Upper lobe of right lung (tissue), 1 donor: ENCODE data around the gene AP2A1. TPM values are rescaled to one million over a fixed set of nuclear protein-coding genes. Genes with fewer than 3 reads are reported as not detected.
"Not testable (repeated sequence)": the region's sequence is repeated elsewhere in the genome, so short reads cannot be mapped to it uniquely, and the experiment has no call there.

Source experiments
- ATAC-seq: fragments of 200-7000 bp; cut with Tn5 transposase; one replicate; pipeline ENCODE4 v1.9.1; 2020; ENCODE audit warnings: mild to moderate bottlenecking, moderate library complexity
- DNase-seq: peaks from one replicate; pipeline ENCODE4 v3.0.0-alpha.2; 2020
- H3K27ac ChIP-seq: fragments of 200-600 bp; one replicate; pipeline ENCODE4 v1.8.0; 2022
- H3K27me3 ChIP-seq: fragments of 200-600 bp; one replicate; pipeline ENCODE4 v1.8.0; 2022; ENCODE audit warnings: mild to moderate bottlenecking
- H3K36me3 ChIP-seq: fragments of 200-600 bp; one replicate; pipeline ENCODE4 v1.8.0; 2022
- H3K4me1 ChIP-seq: fragments of 200-600 bp; one replicate; pipeline ENCODE4 v1.8.0; 2022
- H3K4me3 ChIP-seq: fragments of 200-600 bp; one replicate; pipeline ENCODE4 v1.8.0; 2022; ENCODE audit warnings: mild to moderate bottlenecking
- H3K9me3 ChIP-seq: fragments of 200-600 bp; one replicate; pipeline ENCODE4 v1.8.0; 2022
- intact Hi-C: fragments of 100-400 bp; cut with DNase I; formaldehyde crosslinking; loops from one replicate; pipeline ENCODE4 v1.11.0; 2022
- long read RNA-seq: library from polyadenylated mRNA; unstranded; transcript quantifications from one replicate; pipeline ENCODE4 v2.0.0, GENCODE V29; 2021
- total RNA-seq: library from RNA; stranded (reverse); fragmentation: NEBNext Ultra II Directional; extraction: Animal tissue kit (Norgen Biotek cat#: 25700); gene quantifications from one replicate; pipeline ENCODE4 v1.2.1, GENCODE V29; 2021
- TF ChIP-seq, protein P1 (sequence below): fragments of 200-600 bp; IDR thresholded peaks from one replicate; pipeline ENCODE4 v1.8.0; 2022; ENCODE audit warnings: antibody characterized with exemption
- donor health status: DM: no; HTN: yes; CAD: no; lungs with severe emphysema.

The AP2A1 gene
- 61.2 TPM for total RNA-seq
- long read RNA-seq, transcript AP2A1-201 (23 exons, 3,388 nt), result major isoform, 34 of 82 reads
- long read RNA-seq, partial matches to known transcripts, result 44 of 82 reads
- long read RNA-seq, other reads (novel, unspliced or antisense), result 3 of 82 reads

DNA sequence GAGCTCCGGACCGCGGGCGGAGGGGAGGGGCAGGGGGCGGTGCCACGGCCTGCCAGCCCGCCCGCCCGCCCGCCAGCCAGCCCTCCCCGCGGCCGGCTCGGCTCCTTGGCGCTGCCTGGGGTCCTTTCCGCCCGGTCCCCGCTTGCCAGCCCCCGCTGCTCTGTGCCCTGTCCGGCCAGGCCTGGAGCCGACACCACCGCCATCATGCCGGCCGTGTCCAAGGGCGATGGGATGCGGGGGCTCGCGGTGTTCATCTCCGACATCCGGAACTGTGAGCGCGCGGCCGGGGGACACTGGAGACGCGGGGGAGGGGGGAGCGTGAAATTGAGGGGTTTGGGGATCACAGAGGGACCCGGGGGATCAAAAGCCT, at the start of gene AP2A1:
TSS of gene AP2A1 (plus strand) at position 72 of the 370 bp plus-strand sequence. CDS start at position 205, 133 bp downstream.
- Histone ChIP-seq H3K4me3 (peak within 1 kb of the TSS; percentile 77), H3K9me3 (no peaks in the 10 kb centered on the region), H3K36me3 (no peaks in the 10 kb centered on the region), H3K4me1 (peaks cover 16% of the 10 kb centered on the region), H3K27ac (peak within 1 kb of the TSS; percentile 88), H3K27me3 (no peaks in the 10 kb centered on the region)
- TF ChIP-seq, protein P1, sequence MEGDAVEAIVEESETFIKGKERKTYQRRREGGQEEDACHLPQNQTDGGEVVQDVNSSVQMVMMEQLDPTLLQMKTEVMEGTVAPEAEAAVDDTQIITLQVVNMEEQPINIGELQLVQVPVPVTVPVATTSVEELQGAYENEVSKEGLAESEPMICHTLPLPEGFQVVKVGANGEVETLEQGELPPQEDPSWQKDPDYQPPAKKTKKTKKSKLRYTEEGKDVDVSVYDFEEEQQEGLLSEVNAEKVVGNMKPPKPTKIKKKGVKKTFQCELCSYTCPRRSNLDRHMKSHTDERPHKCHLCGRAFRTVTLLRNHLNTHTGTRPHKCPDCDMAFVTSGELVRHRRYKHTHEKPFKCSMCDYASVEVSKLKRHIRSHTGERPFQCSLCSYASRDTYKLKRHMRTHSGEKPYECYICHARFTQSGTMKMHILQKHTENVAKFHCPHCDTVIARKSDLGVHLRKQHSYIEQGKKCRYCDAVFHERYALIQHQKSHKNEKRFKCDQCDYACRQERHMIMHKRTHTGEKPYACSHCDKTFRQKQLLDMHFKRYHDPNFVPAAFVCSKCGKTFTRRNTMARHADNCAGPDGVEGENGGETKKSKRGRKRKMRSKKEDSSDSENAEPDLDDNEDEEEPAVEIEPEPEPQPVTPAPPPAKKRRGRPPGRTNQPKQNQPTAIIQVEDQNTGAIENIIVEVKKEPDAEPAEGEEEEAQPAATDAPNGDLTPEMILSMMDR, result no peak
- intact Hi-C loops, result no loop called here
- DNase-seq, result no peak
- no peak for ATAC-seq

DNA sequence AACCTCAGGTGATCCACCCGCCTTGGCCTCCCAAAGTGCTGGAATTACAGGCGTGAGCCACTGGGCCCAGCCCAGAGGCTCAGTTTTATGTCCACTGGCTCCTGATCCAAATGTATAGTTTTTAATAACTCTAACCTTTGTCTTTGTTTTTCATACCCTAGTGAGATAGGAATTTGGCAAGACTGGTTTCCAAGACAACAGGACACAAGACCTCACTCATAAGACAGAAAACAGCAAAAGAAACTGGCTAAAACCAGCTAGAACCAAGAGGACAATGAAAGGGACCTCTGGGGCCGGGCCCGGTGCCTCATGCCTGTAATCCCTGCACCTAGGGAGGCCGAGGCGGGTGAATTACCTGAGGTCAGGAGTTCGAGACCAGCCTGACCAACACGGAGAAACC, 48.3 kb upstream of the AP2A1 start:
- TF ChIP-seq, protein P1, result no peak
- intact Hi-C loops, result no loop called here
- Histone ChIP-seq H3K27ac (no peak overlapping the region), H3K36me3 (no peaks in the 10 kb centered on the region), H3K4me1 (peaks cover 5% of the 10 kb centered on the region), H3K4me3 (no peak overlapping the region), H3K9me3 (no peaks in the 10 kb centered on the region), H3K27me3 (no peaks in the 10 kb centered on the region)
- DNase-seq, result no peak
- ATAC-seq, result no peak

DNA sequence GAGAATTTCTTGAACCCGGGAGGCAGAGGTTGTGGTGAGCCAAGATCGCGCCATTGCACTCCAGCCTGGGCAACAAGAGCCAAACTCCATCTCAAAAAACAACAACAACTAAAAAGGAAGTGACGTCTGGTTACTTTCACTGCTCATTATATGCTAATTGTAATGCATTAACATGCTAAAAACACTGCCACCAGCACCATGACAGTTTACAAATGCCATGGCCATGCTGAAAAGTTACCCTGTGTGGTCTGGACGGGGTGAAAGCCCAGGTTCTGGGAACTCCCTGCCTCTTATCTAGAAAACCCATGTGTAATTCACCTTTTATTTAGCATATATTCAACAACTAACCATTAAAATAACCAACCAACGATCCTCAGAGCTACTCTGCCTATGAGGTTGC, 47.8 kb upstream of the AP2A1 start:
- peaks cover 5% of the 10 kb centered on the region for H3K4me1 ChIP-seq
- intact Hi-C loops, result no loop called here
- no peaks in the 10 kb centered on the region for H3K27me3 ChIP-seq
- no peaks in the 10 kb centered on the region for H3K9me3 ChIP-seq
- no peak overlapping the region for H3K4me3 ChIP-seq
- TF ChIP-seq, protein P1, result no peak
- H3K27ac ChIP-seq, result no peak overlapping the region
- no peak for DNase-seq
- H3K36me3 ChIP-seq, result no peaks in the 10 kb centered on the region
- no peak for ATAC-seq

DNA sequence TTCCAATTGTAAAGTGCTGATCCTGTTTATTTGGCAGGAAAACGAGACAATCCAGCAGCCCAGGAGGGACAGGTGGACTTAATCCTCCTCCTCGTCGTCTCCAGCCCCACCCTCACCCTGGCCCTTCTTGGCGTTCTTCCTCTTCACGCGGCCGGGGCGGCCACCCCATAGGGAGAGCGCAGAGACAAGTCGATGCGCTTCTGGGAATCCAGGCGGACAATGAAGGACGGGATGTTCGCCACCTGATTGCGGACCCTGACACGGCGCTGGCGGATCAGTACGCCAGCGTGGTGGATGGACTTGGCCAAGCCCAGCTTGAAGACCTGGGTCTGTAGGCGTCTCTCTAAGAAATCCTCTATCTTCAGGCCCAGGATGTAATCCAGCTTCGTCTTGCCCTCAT, 47.4 kb upstream of the AP2A1 start:
- intact Hi-C loops, H3K27me3 ChIP-seq, H3K27ac ChIP-seq, H3K36me3 ChIP-seq, ATAC-seq, H3K4me1 ChIP-seq, H3K4me3 ChIP-seq, H3K9me3 ChIP-seq, DNase-seq: not testable (repeated sequence)

DNA sequence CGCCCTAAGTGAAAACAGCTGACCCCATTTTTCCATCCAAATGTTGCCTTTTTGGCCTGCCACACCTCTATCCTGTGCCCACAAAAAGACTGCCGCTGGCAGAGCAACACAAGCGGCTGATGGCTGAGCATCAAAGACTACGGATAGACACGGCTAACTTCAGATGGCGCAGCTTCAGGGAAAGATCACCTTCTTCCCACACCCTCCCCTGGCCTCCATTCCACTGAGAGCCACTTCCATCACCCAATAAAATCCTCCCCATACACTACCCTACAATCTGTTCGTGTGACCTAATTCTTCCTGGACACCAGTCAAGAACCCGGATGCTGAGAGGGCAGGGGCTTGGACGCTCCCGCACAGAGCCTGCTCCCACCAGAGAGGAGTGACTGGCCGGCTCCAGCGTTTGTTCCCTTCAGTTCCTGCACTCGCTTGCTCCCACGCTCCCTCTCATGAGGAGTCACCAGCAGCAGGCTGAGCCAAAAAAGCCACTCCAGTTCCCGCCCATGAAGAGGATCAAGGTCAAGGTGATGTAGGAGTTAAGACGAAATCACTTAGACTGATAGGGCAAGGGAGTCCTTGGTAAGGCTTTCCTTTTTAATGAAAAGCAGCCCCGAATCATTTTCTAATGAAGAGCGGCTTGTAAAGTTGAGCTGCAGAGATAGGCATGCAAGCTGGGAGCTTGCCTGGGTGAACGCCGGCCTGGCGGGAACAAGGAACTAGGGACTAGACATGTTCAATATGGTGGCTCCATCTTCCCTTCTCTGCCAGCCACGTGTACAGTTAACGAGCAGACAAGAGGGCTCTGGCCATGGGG, 39.4 kb upstream of the AP2A1 start:
- TF ChIP-seq, protein P1, result no peak
- Histone ChIP-seq H3K36me3 (no peaks in the 10 kb centered on the region), H3K4me3 (no peak overlapping the region), H3K9me3 (no peaks in the 10 kb centered on the region), H3K27ac (peak overlapping the region; percentile 65), H3K4me1 (no peaks in the 10 kb centered on the region), H3K27me3 (no peaks in the 10 kb centered on the region)
- DNase-seq, result no peak
- intact Hi-C loops, result no loop called here
- peak; percentile 19 for ATAC-seq

DNA sequence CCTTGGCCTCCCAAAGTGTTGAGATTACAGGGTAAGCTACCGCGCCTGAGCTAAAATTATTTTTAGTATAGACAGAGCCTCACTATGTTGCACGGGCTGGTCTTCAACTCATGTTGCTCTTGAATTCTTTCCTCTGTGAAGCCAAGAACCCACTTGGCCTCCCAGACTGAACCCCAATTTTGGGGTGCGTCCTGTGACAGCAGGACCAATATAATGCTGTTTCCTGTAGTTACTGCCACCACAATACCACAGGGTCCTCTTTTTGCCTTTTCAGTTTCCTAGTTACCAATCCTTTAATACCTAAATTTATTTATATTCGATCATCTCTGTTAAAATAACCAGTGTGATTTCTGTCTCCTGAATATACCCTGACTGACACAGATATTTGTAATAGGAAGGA, 36.6 kb upstream of the AP2A1 start:
- Histone ChIP-seq H3K27me3 (no peaks in the 10 kb centered on the region), H3K4me3 (no peak overlapping the region), H3K27ac (no peak overlapping the region), H3K36me3 (no peaks in the 10 kb centered on the region), H3K9me3 (no peaks in the 10 kb centered on the region), H3K4me1 (no peaks in the 10 kb centered on the region)
- DNase-seq (no peak), ATAC-seq (no peak)
- TF ChIP-seq, protein P1, result no peak
- intact Hi-C loops, result no loop called here
